ENCODE data around the gene CAP2.

GRCh38 chr6:17562636-17563035 is 169.2 kb downstream of the CAP2 start:
- no peak for TF ChIP-seq USF1 (CRISPR knock-in tag; IDR thresholded peaks at IDR 0.05)
- TF ChIP-seq ZNF416 (CRISPR knock-in tag; IDR thresholded peaks at IDR 0.05): no peak
- no peak for TF ChIP-seq CTCF (IDR thresholded peaks at IDR 0.05)
- no peak for TF ChIP-seq ZNF423 (CRISPR knock-in tag; IDR thresholded peaks at IDR 0.05)
- TF ChIP-seq PREB (CRISPR knock-in tag; IDR thresholded peaks at IDR 0.05; ENCODE audit: borderline replicate concordance): no peak
- no peak for TF ChIP-seq EMX1 (CRISPR knock-in tag; IDR thresholded peaks at IDR 0.05)
- no peak for TF ChIP-seq SP1 (CRISPR knock-in tag; conservative IDR thresholded peaks at IDR 0.05)
